Fibroblast of mammary gland (primary cell): Measurements from ENCODE around the gene RELA.
A peak's percentile ranks its signal among the peaks of the same experiment; 100 is the strongest.

Experiments
- DNase-seq: peaks from one replicate; pipeline ENCODE4 v3.0.0-alpha.2; 2010; ENCODE audit warnings: low read depth
- H3K4me3 ChIP-seq: 2 replicates; pipeline ENCODE4 v1.5.1; 2011; ENCODE audit warnings: low read depth, mild to moderate bottlenecking, low read length, moderate library complexity; ENCODE audit not compliant: control insufficient read depth
- CTCF ChIP-seq: conservative IDR thresholded peaks from 2 replicates; pipeline ENCODE4 v1.5.1; 2011; ENCODE audit warnings: low read depth, low read length, inconsistent platforms; ENCODE audit not compliant: control insufficient read depth, insufficient read depth

RELA gene

GRCh38 chr11:65646958-65647701 is 15.6 kb downstream of the RELA start:
- no peak for TF ChIP-seq CTCF

GRCh38 chr11:65646288-65646957 is 16.3 kb downstream of the RELA start:
- DNase-seq, result no peak
- TF ChIP-seq CTCF, result no peak
- H3K4me3 ChIP-seq, result no peak overlapping the region

More at GRCh38 chr11:65646958-65647701, 15.6 kb downstream of the RELA start:
- H3K4me3 ChIP-seq, result no peak overlapping the region
- peak; percentile 7 for DNase-seq

- no peak overlapping the region for H3K4me3 ChIP-seq
- DNase-seq, result peak; percentile 20
- no peak for TF ChIP-seq CTCF
Observed at GRCh38 chr11:65645710-65646109, 17.0 kb downstream of the RELA start.

- H3K4me3 ChIP-seq, result no peak overlapping the region
- DNase-seq, result no peak
- no peak for TF ChIP-seq CTCF
Observed at GRCh38 chr11:65644837-65645236, 17.9 kb downstream of the RELA start.

- H3K4me3 ChIP-seq, result no peak overlapping the region
- TF ChIP-seq CTCF, result no peak
- DNase-seq, result no peak
Observed at GRCh38 chr11:65643971-65644370, 18.7 kb downstream of the RELA start.

- no peak overlapping the region for H3K4me3 ChIP-seq
- DNase-seq, result no peak
- TF ChIP-seq CTCF, result no peak
Observed at GRCh38 chr11:65642014-65642671, 20.6 kb downstream of the RELA start.
